CD8-positive, alpha-beta memory T cell (primary cell): ENCODE data around the gene PRSS57. TPM values are rescaled to one million over a fixed set of nuclear protein-coding genes. Genes with fewer than 3 reads are reported as not detected.
A peak's percentile ranks its signal among the peaks of the same experiment; 100 is the strongest.

Experiments used
- CTCF ChIA-PET: fragments of 350-600 bp; sonication (Branson Sonifier 250); formaldehyde crosslinking; loops from one replicate; lab custom pipeline; 2021; ENCODE audit warnings: antibody characterized with exemption; lab: Charles Lee
- POLR2A ChIA-PET: fragments of 350-600 bp; sonication (Branson Sonifier 250); formaldehyde crosslinking; loops from one replicate; lab custom pipeline; 2021; ENCODE audit warnings: antibody characterized with exemption; lab: Charles Lee
- DNase-seq, 5 donors: peaks; one replicate each; pipeline versions ENCODE4 v3.0.0 to v3.0.0-alpha.2; 2020 to 2022; ENCODE audit warnings: mixed read lengths in 1 of 5
- H3K27ac ChIP-seq: one replicate; pipeline ENCODE4 v1.7.0; 2013; ENCODE audit warnings: low read depth, mild to moderate bottlenecking, low read length, moderate library complexity
- H3K27me3 ChIP-seq: 2 replicates; pipeline ENCODE4 v1.7.0; 2013; ENCODE audit warnings: low read length, mild to moderate bottlenecking; ENCODE audit not compliant: insufficient read depth, poor library complexity, severe bottlenecking
- H3K36me3 ChIP-seq: 2 replicates; pipeline ENCODE4 v1.7.0; 2013; ENCODE audit warnings: mild to moderate bottlenecking, low read length, moderate library complexity; ENCODE audit not compliant: insufficient read depth
- H3K4me1 ChIP-seq: 2 replicates; pipeline ENCODE4 v1.7.0; 2013; ENCODE audit warnings: mild to moderate bottlenecking, low read length, moderate library complexity; ENCODE audit not compliant: insufficient read depth
- H3K4me3 ChIP-seq: 2 replicates; pipeline ENCODE4 v1.7.0; 2013; ENCODE audit warnings: mild to moderate bottlenecking, low read length
- H3K9me3 ChIP-seq: 2 replicates; pipeline ENCODE4 v1.7.0; 2013; ENCODE audit warnings: mild to moderate bottlenecking, low read length
- H3K27ac Mint-ChIP-seq, 8 donors: one replicate each; pipeline ENCODE4 v1.8.0; 2020 to 2021; ENCODE audit warnings: mixed read lengths in 8 of 8, mild to moderate bottlenecking in 6 of 8, inconsistent platforms in 3 of 8, moderate library complexity in 3 of 8
- H3K27me3 Mint-ChIP-seq, 2 donors: one replicate each; pipeline ENCODE4 v1.8.0; 2020 to 2021; ENCODE audit warnings: mixed read lengths in 2 of 2, mild to moderate bottlenecking in 1 of 2, moderate library complexity in 1 of 2
- H3K36me3 Mint-ChIP-seq, 3 donors: one replicate each; pipeline ENCODE4 v1.8.0; 2020 to 2021; ENCODE audit warnings: mixed read lengths in 3 of 3, inconsistent platforms in 1 of 3, mild to moderate bottlenecking in 1 of 3
- H3K4me1 Mint-ChIP-seq, 3 donors: one replicate each; pipeline ENCODE4 v1.8.0; 2020 to 2021; ENCODE audit warnings: mixed read lengths in 3 of 3, inconsistent platforms in 1 of 3, mild to moderate bottlenecking in 1 of 3
- H3K4me3 Mint-ChIP-seq, 7 donors: one replicate each; pipeline ENCODE4 v1.8.0; 2020 to 2021; ENCODE audit warnings: mixed read lengths in 7 of 7, mild to moderate bottlenecking in 6 of 7, moderate library complexity in 4 of 7, inconsistent platforms in 2 of 7
- H3K9me3 Mint-ChIP-seq, 5 donors: one replicate each; pipeline ENCODE4 v1.8.0; 2020 to 2022; ENCODE audit warnings: mixed read lengths in 5 of 5, mild to moderate bottlenecking in 3 of 5, moderate library complexity in 2 of 5, inconsistent platforms in 1 of 5
- polyA plus RNA-seq: library from polyadenylated mRNA; unstranded; fragments of 300-500 nt; fragmentation: Illumina TruSeq; gene quantifications from one replicate; pipeline ENCODE4 v1.2.3, GENCODE V29; 2021
- total RNA-seq, 2 experiments: library from RNA; stranded (reverse); gene quantifications; one replicate each; pipeline ENCODE4 v1.2.3, GENCODE V29; 2021

Gene PRSS57
- total and polyA plus RNA-seq, 3 experiments from 2014 or later: not detected

DNA sequence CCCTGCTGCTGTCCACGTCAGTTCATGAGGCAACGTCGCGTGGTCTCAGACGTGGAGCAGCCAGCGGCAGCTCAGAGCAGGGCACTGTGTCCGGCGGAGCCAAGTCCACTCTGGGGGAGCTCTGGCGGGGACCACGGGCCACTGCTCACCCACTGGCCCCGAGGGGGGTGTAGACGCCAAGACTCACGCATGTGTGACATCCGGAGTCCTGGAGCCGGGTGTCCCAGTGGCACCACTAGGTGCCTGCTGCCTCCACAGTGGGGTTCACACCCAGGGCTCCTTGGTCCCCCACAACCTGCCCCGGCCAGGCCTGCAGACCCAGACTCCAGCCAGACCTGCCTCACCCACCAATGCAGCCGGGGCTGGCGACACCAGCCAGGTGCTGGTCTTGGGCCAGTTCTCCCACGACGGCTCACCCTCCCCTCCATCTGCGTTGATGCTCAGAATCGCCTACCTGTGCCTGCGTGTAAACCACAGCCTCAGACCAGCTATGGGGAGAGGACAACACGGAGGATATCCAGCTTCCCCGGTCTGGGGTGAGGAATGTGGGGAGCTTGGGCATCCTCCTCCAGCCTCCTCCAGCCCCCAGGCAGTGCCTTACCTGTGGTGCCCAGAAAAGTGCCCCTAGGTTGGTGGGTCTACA is 12.5 kb downstream of the PRSS57 start:
- no peak overlapping the region for H3K4me3 Mint-ChIP-seq
- H3K27me3 Mint-ChIP-seq: no peaks in the 10 kb centered on the region
- ChIA-PET CTCF (no interaction called here), POLR2A (no interaction called here)
- H3K9me3 Mint-ChIP-seq: no peaks in the 10 kb centered on the region
- DNase-seq: no peak
- Histone ChIP-seq H3K27ac (no peak overlapping the region), H3K27me3 (no peaks in the 10 kb centered on the region), H3K4me3 (no peak overlapping the region), H3K9me3 (no peaks in the 10 kb centered on the region), H3K36me3 (no peaks in the 10 kb centered on the region), H3K4me1 (peaks cover 13% of the 10 kb centered on the region)
- no peaks in the 10 kb centered on the region for H3K36me3 Mint-ChIP-seq
- peaks cover 0 to 9% (median 3%) of the 10 kb centered on the region in 3 donors for H3K4me1 Mint-ChIP-seq
- H3K27ac Mint-ChIP-seq: peak overlapping the region in 1 of 8 donors; percentile 91

DNA sequence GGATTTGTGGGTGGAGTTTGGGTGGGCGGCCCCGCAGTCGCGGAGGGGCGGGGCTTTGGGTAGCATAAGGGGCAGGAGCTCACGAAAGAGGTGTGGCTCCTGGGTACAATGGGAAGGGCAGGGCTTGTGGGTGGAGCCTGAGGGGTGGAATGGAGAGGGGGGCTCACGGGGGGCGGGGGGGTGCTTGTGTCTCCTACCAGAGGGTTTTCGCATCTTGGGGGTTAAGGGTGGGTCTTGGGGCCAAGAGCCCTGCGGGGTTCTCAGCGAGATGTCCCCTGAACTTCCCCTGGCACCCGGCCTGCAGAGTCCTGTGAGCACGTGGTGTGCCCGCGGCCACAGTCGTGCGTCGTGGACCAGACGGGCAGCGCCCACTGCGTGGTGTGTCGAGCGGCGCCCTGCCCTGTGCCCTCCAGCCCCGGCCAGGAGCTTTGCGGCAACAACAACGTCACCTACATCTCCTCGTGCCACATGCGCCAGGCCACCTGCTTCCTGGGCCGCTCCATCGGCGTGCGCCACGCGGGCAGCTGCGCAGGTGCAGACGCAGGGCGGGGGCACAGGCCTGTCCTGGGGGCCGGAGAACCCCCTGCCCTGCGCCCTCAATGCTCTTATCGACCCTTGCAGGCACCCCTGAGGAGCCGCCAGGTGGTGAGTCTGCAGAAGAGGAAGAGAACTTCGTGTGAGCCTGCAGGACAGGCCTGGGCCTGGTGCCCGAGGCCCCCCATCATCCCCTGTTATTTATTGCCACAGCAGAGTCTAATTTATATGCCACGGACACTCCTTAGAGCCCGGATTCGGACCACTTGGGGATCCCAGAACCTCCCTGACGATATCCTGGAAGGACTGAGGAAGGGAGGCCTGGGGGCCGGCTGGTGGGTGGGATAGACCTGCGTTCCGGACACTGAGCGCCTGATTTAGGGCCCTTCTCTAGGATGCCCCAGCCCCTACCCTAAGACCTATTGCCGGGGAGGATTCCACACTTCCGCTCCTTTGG is 13.9 kb downstream of the PRSS57 start:
- peak overlapping the region; percentile 74 for H3K27ac ChIP-seq
- no peaks in the 10 kb centered on the region for H3K36me3 ChIP-seq
- peaks cover 13% of the 10 kb centered on the region for H3K4me1 ChIP-seq
- ChIA-PET CTCF (interaction anchor here (2.7 kb wide), 1 partner anchor 12 kb away, joined by 16 read pairs; no protein-coding TSS in a partner anchor), POLR2A (interaction anchor here (0.7 kb wide), 1 partner anchor 23 kb away, joined by 3 read pairs; no protein-coding TSS in a partner anchor)
- H3K4me3 ChIP-seq: peak overlapping the region; percentile 77
- H3K27ac Mint-ChIP-seq: peak overlapping the region; percentile 76 to 100 (median 98)
- H3K9me3 Mint-ChIP-seq: no peaks in the 10 kb centered on the region
- H3K4me1 Mint-ChIP-seq: peaks cover 0 to 9% (median 3%) of the 10 kb centered on the region in 3 donors
- no peaks in the 10 kb centered on the region for H3K9me3 ChIP-seq
- H3K36me3 Mint-ChIP-seq: no peaks in the 10 kb centered on the region
- peak in 3 of 5 donors; percentile 34 to 59 (median 39) for DNase-seq
- no peaks in the 10 kb centered on the region for H3K27me3 ChIP-seq
- peak overlapping the region; percentile 74 to 92 (median 91) for H3K4me3 Mint-ChIP-seq
- H3K27me3 Mint-ChIP-seq: peaks cover 0 to 6% of the 10 kb centered on the region in 2 donors

GRCh38 chr19:680287-681028 is 14.8 kb downstream of the PRSS57 start:
- Histone ChIP-seq H3K9me3 (no peaks in the 10 kb centered on the region), H3K27ac (peak overlapping the region; percentile 74), H3K4me3 (peak overlapping the region; percentile 77), H3K27me3 (peaks cover 5% of the 10 kb centered on the region), H3K36me3 (no peaks in the 10 kb centered on the region), H3K4me1 (peaks cover 13% of the 10 kb centered on the region)
- Mint-ChIP-seq H3K36me3 (no peaks in the 10 kb centered on the region), H3K9me3 (no peaks in the 10 kb centered on the region), H3K27ac (peak overlapping the region; percentile 76 to 100 (median 98)), H3K4me1 (peaks cover 0 to 10% (median 3%) of the 10 kb centered on the region in 3 donors), H3K27me3 (peaks cover 2 to 10% of the 10 kb centered on the region in 2 donors), H3K4me3 (peak overlapping the region; percentile 74 to 92 (median 91))
- ChIA-PET CTCF (interaction anchor here (1.1 to 2.7 kb wide), 4 partner anchors 11 to 90 kb away, joined by 3 to 16 read pairs (median 6); partner anchors contain the start of gene RNF126), POLR2A (interaction anchor here (0.6 to 1.0 kb wide), 3 partner anchors 17 to 60 kb away, joined by 3 to 6 read pairs (median 5); partner anchors contain the start of gene RNF126)
- DNase-seq: peak; percentile 97 to 100 (median 99)

- Histone ChIP-seq H3K36me3 (no peaks in the 10 kb centered on the region), H3K27me3 (peaks cover 12% of the 10 kb centered on the region), H3K27ac (peak overlapping the region; percentile 16), H3K4me3 (peak overlapping the region; percentile 37), H3K4me1 (peaks cover 13% of the 10 kb centered on the region), H3K9me3 (no peaks in the 10 kb centered on the region)
- H3K36me3 Mint-ChIP-seq: no peaks in the 10 kb centered on the region
- ChIA-PET CTCF (interaction anchor here (0.5 to 2.7 kb wide), 6 partner anchors 10 to 169 kb away, joined by 3 to 16 read pairs (median 4); partner anchors contain the start of gene RNF126), POLR2A (interaction anchor here (0.6 to 1.1 kb wide), 3 partner anchors 9 to 188 kb away, joined by 3 to 13 read pairs (median 5); partner anchors contain the start of gene RNF126)
- peak overlapping the region; percentile 54 to 91 (median 74) for H3K4me3 Mint-ChIP-seq
- no peaks in the 10 kb centered on the region for H3K9me3 Mint-ChIP-seq
- DNase-seq: peak in 3 of 5 donors; percentile 17 to 32 (median 28)
- peaks cover 0 to 14% (median 7%) of the 10 kb centered on the region in 3 donors for H3K4me1 Mint-ChIP-seq
- H3K27me3 Mint-ChIP-seq: peaks cover 9 to 17% of the 10 kb centered on the region in 2 donors
- peak overlapping the region in 1 of 8 donors; percentile 75 for H3K27ac Mint-ChIP-seq
These were observed 15.6 kb downstream of the PRSS57 start for GRCh38 chr19:679418-680286.

DNA sequence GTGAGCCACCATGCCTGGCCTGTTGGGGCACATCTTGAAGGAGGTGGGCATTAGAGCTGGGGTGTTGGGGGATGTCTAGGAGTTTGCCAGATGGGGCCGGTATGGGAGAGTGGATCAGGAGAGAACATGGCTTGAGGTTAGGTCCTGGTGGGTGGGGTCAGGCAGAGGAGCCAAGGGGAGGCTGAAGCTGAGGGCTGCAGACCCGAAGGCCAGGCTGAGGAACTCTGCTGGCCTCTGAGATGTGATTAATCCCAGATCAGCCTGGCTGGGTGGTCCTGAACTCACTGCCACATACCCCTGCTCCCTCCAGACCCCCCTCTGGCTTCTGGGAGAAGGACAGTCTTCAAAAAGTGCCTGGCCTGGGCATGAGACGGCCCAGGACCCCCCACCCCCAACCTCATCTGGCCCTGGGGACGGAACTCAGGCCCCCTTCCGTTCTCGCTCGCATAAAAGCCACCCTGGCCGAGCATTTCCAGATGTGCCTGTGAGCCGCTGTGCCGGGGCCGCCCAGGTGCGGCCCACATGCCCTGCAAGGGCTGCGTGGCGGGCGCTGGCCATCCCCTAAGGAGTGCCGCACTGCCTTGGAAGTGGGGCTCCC is 16.4 kb downstream of the PRSS57 start:
- no peak overlapping the region for H3K4me3 ChIP-seq

GRCh38 chr19:677601-678436 is 17.4 kb downstream of the PRSS57 start:
- peaks cover 0 to 14% (median 7%) of the 10 kb centered on the region in 3 donors for H3K4me1 Mint-ChIP-seq
- H3K27ac Mint-ChIP-seq: no peak overlapping the region
- no peak for DNase-seq
- no peak overlapping the region for H3K4me3 ChIP-seq
- CTCF ChIA-PET: interaction anchor here (1.3 kb wide), 1 partner anchor 11 kb away, joined by 3 read pairs; no protein-coding TSS in a partner anchor
- no peaks in the 10 kb centered on the region for H3K36me3 Mint-ChIP-seq
- H3K27me3 ChIP-seq: peaks cover 12% of the 10 kb centered on the region
- H3K27ac ChIP-seq: no peak overlapping the region
- no peaks in the 10 kb centered on the region for H3K36me3 ChIP-seq
- no peaks in the 10 kb centered on the region for H3K9me3 ChIP-seq
- H3K4me3 Mint-ChIP-seq: peak overlapping the region in 3 of 7 donors; percentile 24 to 67 (median 27)
- POLR2A ChIA-PET: interaction anchor here (0.6 to 0.9 kb wide), 2 partner anchors 15 to 55 kb away, joined by 3 to 4 read pairs; partner anchors contain the start of gene RNF126
- H3K4me1 ChIP-seq: peaks cover 13% of the 10 kb centered on the region
- peaks cover 18 to 23% of the 10 kb centered on the region in 2 donors for H3K27me3 Mint-ChIP-seq
- no peaks in the 10 kb centered on the region for H3K9me3 Mint-ChIP-seq

More for the DNA sequence above, 16.4 kb downstream of the PRSS57 start:
- peak overlapping the region; percentile 27 to 78 (median 49) for H3K4me3 Mint-ChIP-seq
- Histone ChIP-seq H3K4me1 (peaks cover 13% of the 10 kb centered on the region), H3K36me3 (no peaks in the 10 kb centered on the region), H3K27ac (no peak overlapping the region), H3K9me3 (no peaks in the 10 kb centered on the region), H3K27me3 (peaks cover 12% of the 10 kb centered on the region)
- H3K27ac Mint-ChIP-seq: peak overlapping the region in 3 of 8 donors; percentile 27 to 75 (median 72)
- no peaks in the 10 kb centered on the region for H3K36me3 Mint-ChIP-seq
- CTCF ChIA-PET: interaction anchor here (0.5 to 2.7 kb wide), 4 partner anchors 9 to 168 kb away, joined by 3 to 16 read pairs (median 6); partner anchors contain the start of gene RNF126
- H3K27me3 Mint-ChIP-seq: peaks cover 12 to 19% of the 10 kb centered on the region in 2 donors
- DNase-seq: no peak
- peaks cover 0 to 14% (median 7%) of the 10 kb centered on the region in 3 donors for H3K4me1 Mint-ChIP-seq
- POLR2A ChIA-PET: interaction anchor here (0.6 to 1.1 kb wide), 2 partner anchors 8 to 54 kb away, joined by 3 to 4 read pairs; no protein-coding TSS in a partner anchor
- no peaks in the 10 kb centered on the region for H3K9me3 Mint-ChIP-seq
